SK-N-SH treated with all-trans-retinoic acid at 6 μM for 48 hours (cell line): Measurements from ENCODE around the gene TSSK6.

ENCODE experiments used
- ATAC-seq: fragments of 200-7000 bp; cut with Tn5 transposase; 3 replicates; pipeline ENCODE4 v1.9.1; 2020; ENCODE audit warnings: mild to moderate bottlenecking, moderate library complexity
- BACH2 ChIP-seq: fragments of 250-450 bp; sonication (Bioruptor Pico); IDR thresholded peaks from 2 replicates; pipeline ENCODE4 v1.9.0; 2021; ENCODE audit warnings: mild to moderate bottlenecking, borderline replicate concordance
- CSDC2 ChIP-seq: fragments of 250-450 bp; sonication (Bioruptor Pico); IDR thresholded peaks from 2 replicates; pipeline ENCODE4 v1.5.0; 2020; ENCODE audit warnings: mild to moderate bottlenecking, moderate library complexity
- ESRRG ChIP-seq: fragments of 250-450 bp; sonication (Bioruptor Pico); IDR thresholded peaks from 2 replicates; pipeline ENCODE4 v1.6.1; 2021; ENCODE audit warnings: mild to moderate bottlenecking
- GLIS3 ChIP-seq: fragments of 250-450 bp; sonication (Bioruptor Pico); IDR thresholded peaks from 2 replicates; pipeline ENCODE4 v1.5.0; 2020; ENCODE audit warnings: mild to moderate bottlenecking, moderate library complexity
- ISL1 ChIP-seq: fragments of 250-450 bp; sonication (Bioruptor Pico); IDR thresholded peaks from 2 replicates; pipeline ENCODE4 v2.1.2; 2022; ENCODE audit warnings: mild to moderate bottlenecking, moderate library complexity
- OSR1 ChIP-seq: fragments of 250-450 bp; sonication (Bioruptor Pico); IDR thresholded peaks from 2 replicates; pipeline ENCODE4 v1.8.0; 2022; ENCODE audit warnings: moderate library complexity, mild to moderate bottlenecking, inconsistent platforms
- PPARA ChIP-seq: fragments of 250-450 bp; sonication (Bioruptor Pico); IDR thresholded peaks from 2 replicates; pipeline ENCODE4 v1.5.0; 2020; ENCODE audit warnings: mild to moderate bottlenecking, borderline replicate concordance
- RARB ChIP-seq: fragments of 250-450 bp; sonication (Bioruptor Pico); IDR thresholded peaks from 2 replicates; pipeline ENCODE4 v1.8.0; 2021; ENCODE audit warnings: mild to moderate bottlenecking, moderate library complexity
- SNAI2 ChIP-seq: fragments of 250-450 bp; sonication (Bioruptor Pico); IDR thresholded peaks from 2 replicates; pipeline ENCODE4 v1.5.0; 2020; ENCODE audit warnings: mild to moderate bottlenecking, moderate library complexity
- TCF4 ChIP-seq: fragments of 250-450 bp; sonication (Bioruptor Pico); IDR thresholded peaks from 2 replicates; pipeline ENCODE4 v1.8.0; 2021; ENCODE audit warnings: mild to moderate bottlenecking, moderate library complexity, borderline replicate concordance
- TOX ChIP-seq: fragments of 250-450 bp; sonication (Bioruptor Pico); IDR thresholded peaks from 2 replicates; pipeline ENCODE4 v1.8.0; 2021; ENCODE audit warnings: mild to moderate bottlenecking, moderate library complexity, borderline replicate concordance
- ZC3H10 ChIP-seq: fragments of 250-450 bp; sonication (Bioruptor Pico); IDR thresholded peaks from 2 replicates; pipeline ENCODE4 v1.5.1; 2021; ENCODE audit warnings: mild to moderate bottlenecking, moderate library complexity
- ZFP3 ChIP-seq: fragments of 250-450 bp; sonication (Bioruptor Pico); IDR thresholded peaks from 2 replicates; pipeline ENCODE4 v1.5.0; 2020; ENCODE audit warnings: mild to moderate bottlenecking, moderate library complexity
- ZFP30 ChIP-seq: fragments of 450-650 bp; formaldehyde crosslinking; IDR thresholded peaks from 2 replicates; pipeline ENCODE4 v1.5.0; 2022; ENCODE audit warnings: mild to moderate bottlenecking, moderate library complexity
- ZNF70 ChIP-seq: fragments of 450-650 bp; formaldehyde crosslinking; IDR thresholded peaks from 2 replicates; pipeline ENCODE4 v1.5.0; 2020; ENCODE audit warnings: mild to moderate bottlenecking, moderate library complexity
- ZNF8 ChIP-seq: fragments of 450-650 bp; formaldehyde crosslinking; IDR thresholded peaks from 2 replicates; pipeline ENCODE4 v1.5.0; 2020; ENCODE audit warnings: mild to moderate bottlenecking, moderate library complexity
- TF ChIP-seq, protein P1 (sequence below): fragments of 250-450 bp; sonication (Bioruptor Pico); IDR thresholded peaks from 2 replicates; pipeline ENCODE4 v1.8.0; 2020; ENCODE audit warnings: mild to moderate bottlenecking, moderate library complexity, borderline replicate concordance
- TF ChIP-seq, protein P2 (sequence below): fragments of 250-450 bp; sonication (Bioruptor Pico); IDR thresholded peaks from 2 replicates; pipeline ENCODE4 v1.5.0; 2020; ENCODE audit warnings: mild to moderate bottlenecking, moderate library complexity
- TF ChIP-seq, protein P3 (sequence below): fragments of 250-450 bp; sonication (Bioruptor Pico); IDR thresholded peaks from 2 replicates; pipeline ENCODE4 v1.5.1; 2021; ENCODE audit warnings: mild to moderate bottlenecking, moderate library complexity
- TF ChIP-seq, protein P4 (sequence below): fragments of 250-450 bp; sonication (Bioruptor Pico); IDR thresholded peaks from 2 replicates; pipeline ENCODE4 v1.5.1; 2020; ENCODE audit warnings: low read depth, mild to moderate bottlenecking, moderate library complexity
- TF ChIP-seq, protein P5 (sequence below): fragments of 250-450 bp; sonication (Bioruptor Pico); IDR thresholded peaks from 2 replicates; pipeline ENCODE4 v1.8.0; 2021; ENCODE audit warnings: low read depth, mild to moderate bottlenecking, moderate library complexity, borderline replicate concordance

Gene TSSK6

DNA sequence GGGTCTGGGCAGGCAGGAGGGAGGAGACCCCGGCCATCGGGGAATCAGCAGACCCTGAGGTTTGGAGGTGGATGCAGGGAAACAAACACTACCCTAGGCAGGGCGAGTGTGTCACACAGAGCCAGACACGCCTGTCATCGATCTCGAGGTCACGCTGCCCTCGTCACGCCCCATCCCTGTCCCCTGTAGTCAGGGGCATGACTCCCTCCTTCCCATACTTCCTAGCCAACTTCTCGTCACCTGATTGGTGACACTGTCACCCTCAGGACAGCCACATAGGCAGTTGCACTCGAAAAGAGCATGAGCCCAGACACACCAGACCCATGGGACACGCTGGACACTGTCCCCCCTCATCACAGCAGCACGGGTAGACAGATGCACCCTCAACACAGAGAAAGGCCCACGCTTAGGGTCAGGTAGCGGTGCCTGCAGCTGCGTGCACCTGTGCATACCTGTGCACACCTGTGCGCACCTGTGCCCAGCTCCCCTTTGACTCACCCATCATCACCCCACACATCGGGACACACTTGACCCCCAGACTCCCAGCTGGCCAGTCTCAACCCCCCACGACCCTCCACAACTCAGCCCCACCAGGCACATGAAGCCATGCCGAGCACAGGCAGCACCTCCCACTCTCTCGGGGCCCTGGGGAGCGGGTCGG, 34.6 kb upstream of the TSSK6 start:
- TF ChIP-seq, protein P1, sequence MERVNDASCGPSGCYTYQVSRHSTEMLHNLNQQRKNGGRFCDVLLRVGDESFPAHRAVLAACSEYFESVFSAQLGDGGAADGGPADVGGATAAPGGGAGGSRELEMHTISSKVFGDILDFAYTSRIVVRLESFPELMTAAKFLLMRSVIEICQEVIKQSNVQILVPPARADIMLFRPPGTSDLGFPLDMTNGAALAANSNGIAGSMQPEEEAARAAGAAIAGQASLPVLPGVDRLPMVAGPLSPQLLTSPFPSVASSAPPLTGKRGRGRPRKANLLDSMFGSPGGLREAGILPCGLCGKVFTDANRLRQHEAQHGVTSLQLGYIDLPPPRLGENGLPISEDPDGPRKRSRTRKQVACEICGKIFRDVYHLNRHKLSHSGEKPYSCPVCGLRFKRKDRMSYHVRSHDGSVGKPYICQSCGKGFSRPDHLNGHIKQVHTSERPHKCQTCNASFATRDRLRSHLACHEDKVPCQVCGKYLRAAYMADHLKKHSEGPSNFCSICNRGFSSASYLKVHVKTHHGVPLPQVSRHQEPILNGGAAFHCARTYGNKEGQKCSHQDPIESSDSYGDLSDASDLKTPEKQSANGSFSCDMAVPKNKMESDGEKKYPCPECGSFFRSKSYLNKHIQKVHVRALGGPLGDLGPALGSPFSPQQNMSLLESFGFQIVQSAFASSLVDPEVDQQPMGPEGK, result no peak
- TF ChIP-seq ZFP3 (no peak), ZNF8 (CRISPR knock-in tag) (no peak), CSDC2 (CRISPR knock-in tag) (no peak), OSR1 (CRISPR knock-in tag) (no peak), ZNF70 (no peak), GLIS3 (CRISPR knock-in tag) (no peak), ZFP30 (CRISPR knock-in tag) (no peak), BACH2 (no peak), RARB (CRISPR knock-in tag) (no peak), TOX (CRISPR knock-in tag) (no peak), PPARA (no peak), SNAI2 (CRISPR knock-in tag) (no peak), ISL1 (no peak), ESRRG (no peak), ZC3H10 (CRISPR knock-in tag) (no peak)
- TF ChIP-seq, protein P2, sequence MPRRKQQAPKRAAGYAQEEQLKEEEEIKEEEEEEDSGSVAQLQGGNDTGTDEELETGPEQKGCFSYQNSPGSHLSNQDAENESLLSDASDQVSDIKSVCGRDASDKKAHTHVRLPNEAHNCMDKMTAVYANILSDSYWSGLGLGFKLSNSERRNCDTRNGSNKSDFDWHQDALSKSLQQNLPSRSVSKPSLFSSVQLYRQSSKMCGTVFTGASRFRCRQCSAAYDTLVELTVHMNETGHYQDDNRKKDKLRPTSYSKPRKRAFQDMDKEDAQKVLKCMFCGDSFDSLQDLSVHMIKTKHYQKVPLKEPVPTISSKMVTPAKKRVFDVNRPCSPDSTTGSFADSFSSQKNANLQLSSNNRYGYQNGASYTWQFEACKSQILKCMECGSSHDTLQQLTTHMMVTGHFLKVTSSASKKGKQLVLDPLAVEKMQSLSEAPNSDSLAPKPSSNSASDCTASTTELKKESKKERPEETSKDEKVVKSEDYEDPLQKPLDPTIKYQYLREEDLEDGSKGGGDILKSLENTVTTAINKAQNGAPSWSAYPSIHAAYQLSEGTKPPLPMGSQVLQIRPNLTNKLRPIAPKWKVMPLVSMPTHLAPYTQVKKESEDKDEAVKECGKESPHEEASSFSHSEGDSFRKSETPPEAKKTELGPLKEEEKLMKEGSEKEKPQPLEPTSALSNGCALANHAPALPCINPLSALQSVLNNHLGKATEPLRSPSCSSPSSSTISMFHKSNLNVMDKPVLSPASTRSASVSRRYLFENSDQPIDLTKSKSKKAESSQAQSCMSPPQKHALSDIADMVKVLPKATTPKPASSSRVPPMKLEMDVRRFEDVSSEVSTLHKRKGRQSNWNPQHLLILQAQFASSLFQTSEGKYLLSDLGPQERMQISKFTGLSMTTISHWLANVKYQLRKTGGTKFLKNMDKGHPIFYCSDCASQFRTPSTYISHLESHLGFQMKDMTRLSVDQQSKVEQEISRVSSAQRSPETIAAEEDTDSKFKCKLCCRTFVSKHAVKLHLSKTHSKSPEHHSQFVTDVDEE (CRISPR knock-in tag), result no peak
- TF ChIP-seq, protein P3, sequence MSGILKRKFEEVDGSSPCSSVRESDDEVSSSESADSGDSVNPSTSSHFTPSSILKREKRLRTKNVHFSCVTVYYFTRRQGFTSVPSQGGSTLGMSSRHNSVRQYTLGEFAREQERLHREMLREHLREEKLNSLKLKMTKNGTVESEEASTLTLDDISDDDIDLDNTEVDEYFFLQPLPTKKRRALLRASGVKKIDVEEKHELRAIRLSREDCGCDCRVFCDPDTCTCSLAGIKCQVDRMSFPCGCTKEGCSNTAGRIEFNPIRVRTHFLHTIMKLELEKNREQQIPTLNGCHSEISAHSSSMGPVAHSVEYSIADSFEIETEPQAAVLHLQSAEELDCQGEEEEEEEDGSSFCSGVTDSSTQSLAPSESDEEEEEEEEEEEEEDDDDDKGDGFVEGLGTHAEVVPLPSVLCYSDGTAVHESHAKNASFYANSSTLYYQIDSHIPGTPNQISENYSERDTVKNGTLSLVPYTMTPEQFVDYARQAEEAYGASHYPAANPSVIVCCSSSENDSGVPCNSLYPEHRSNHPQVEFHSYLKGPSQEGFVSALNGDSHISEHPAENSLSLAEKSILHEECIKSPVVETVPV (CRISPR knock-in tag), result no peak
- TF ChIP-seq, protein P4, sequence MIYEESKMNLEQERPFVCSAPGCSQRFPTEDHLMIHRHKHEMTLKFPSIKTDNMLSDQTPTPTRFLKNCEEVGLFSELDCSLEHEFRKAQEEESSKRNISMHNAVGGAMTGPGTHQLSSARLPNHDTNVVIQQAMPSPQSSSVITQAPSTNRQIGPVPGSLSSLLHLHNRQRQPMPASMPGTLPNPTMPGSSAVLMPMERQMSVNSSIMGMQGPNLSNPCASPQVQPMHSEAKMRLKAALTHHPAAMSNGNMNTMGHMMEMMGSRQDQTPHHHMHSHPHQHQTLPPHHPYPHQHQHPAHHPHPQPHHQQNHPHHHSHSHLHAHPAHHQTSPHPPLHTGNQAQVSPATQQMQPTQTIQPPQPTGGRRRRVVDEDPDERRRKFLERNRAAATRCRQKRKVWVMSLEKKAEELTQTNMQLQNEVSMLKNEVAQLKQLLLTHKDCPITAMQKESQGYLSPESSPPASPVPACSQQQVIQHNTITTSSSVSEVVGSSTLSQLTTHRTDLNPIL (CRISPR knock-in tag), result no peak
- ATAC-seq, result no peak

DNA sequence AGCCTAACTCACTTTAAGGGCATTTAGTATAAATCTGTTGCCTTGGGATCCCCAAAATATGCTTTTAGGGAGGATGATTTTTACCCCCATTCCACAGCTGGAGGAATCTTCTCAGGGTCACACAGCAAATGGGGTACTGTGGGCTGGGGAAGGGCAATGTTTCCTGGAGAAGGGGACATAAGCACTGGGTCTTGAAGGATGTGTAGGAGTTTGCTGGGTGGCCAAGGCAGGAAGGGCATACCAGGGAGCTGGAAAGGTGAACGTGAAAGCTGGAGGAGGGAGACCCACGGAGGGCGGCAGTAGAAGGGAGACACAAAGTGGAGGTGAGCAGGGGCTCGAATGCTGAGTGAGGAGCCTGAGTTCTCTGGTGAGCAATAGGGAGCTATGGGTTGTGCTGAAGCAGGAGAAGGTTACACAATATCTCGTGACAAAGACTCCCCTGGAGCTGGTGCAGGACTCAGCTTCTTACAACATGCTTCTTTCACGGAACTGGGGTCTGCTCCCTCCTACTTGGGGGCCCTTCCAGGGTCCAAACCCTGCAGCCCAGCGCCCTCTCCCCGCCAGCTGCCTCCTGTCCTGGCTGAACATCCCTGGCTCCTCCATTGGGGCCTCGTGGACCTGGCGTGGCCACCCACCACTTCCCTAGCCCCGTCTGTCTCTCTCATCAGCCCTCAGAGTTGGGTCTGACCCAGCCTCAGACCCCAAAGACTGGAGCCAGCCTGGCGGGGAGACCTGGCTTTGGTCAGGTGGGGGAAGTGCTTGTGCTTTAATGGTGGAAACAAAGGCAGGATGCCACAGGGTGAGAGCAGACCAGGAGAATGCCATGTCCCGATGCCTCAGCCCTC, 33.8 kb upstream of the TSSK6 start:
- TF ChIP-seq TCF4, result no peak
- peak; percentile 99 for TF ChIP-seq ZFP3
- no peak for ATAC-seq

DNA sequence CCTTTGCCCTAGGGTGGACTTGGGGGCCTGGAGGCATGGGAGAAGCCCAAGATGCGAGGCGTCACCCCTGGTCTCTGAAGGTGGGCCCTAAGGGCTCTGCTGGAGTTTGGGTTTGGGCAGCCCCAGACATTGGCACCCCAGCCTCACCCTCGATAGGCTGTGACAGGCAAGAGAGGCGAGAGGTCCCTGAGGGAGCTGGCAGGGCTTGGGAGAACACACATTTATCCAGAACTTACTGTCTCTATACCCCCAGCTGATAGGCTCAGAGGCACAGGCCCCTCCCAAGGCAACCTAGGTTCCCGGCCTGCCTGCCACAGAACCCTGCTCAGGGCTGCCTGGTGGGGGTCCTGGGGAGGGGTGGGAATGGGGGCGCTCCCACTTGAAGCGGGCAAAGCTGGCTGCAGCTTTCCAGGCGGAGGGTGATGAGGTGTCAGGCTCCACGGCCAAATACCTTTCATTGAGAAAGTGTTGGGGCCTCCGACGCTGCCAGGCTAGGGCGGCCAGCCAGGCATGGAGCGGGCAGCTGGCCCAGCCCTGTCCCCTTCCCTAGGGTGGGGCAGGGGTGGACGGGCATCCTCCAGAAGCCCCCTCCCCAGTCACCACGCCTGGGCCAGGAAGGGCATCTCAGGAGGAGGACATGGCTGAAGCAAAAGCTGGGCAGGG, 32.5 kb upstream of the TSSK6 start:
- ATAC-seq, result no peak
- TF ChIP-seq PPARA (no peak), ISL1 (no peak), ZFP3 (no peak), SNAI2 (CRISPR knock-in tag) (no peak), ZNF8 (CRISPR knock-in tag) (no peak), TCF4 (no peak), CSDC2 (CRISPR knock-in tag) (no peak)
- TF ChIP-seq, protein P5, sequence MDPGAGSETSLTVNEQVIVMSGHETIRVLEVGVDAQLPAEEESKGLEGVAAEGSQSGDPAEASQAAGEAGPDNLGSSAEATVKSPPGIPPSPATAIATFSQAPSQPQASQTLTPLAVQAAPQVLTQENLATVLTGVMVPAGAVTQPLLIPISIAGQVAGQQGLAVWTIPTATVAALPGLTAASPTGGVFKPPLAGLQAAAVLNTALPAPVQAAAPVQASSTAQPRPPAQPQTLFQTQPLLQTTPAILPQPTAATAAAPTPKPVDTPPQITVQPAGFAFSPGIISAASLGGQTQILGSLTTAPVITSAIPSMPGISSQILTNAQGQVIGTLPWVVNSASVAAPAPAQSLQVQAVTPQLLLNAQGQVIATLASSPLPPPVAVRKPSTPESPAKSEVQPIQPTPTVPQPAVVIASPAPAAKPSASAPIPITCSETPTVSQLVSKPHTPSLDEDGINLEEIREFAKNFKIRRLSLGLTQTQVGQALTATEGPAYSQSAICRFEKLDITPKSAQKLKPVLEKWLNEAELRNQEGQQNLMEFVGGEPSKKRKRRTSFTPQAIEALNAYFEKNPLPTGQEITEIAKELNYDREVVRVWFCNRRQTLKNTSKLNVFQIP (CRISPR knock-in tag), result no peak
- TF ChIP-seq, protein P4 (CRISPR knock-in tag), result no peak
- TF ChIP-seq, protein P2 (CRISPR knock-in tag), result no peak
